ENCODE data around the gene MMP25. TPM values are rescaled to one million over a fixed set of nuclear protein-coding genes. Genes with fewer than 3 reads are reported as not detected.

The MMP25 gene
- 0.12 TPM for polyA plus RNA-seq (2013, experiment 1 of 2; ENCODE audit: insufficient read length)
- 1.2 TPM for polyA plus RNA-seq (2013, experiment 2 of 2; ENCODE audit: insufficient read length)

- no peak for DNase-seq
Observed at GRCh38 chr16:3045758-3046640, at the start of gene MMP25. Gene MMP25 (plus strand): TSS chr16:3046561. CDS start chr16:3046918, 357 bp downstream.

- DNase-seq = no peak
Observed at GRCh38 chr16:2999929-3000328, 46.4 kb upstream of the MMP25 start.

- no peak for DNase-seq
Observed at GRCh38 chr16:3000540-3000939, 45.8 kb upstream of the MMP25 start.

- DNase-seq = no peak
Observed at GRCh38 chr16:3001316-3001715, 45.0 kb upstream of the MMP25 start.

- DNase-seq = peak; percentile 97
Observed at GRCh38 chr16:3003582-3004270, 42.6 kb upstream of the MMP25 start.

GRCh38 chr16:3004319-3004718, 42.0 kb upstream of the MMP25 start:
- DNase-seq = no peak

- DNase-seq = no peak
Observed at GRCh38 chr16:3004781-3005284, 41.5 kb upstream of the MMP25 start.

- DNase-seq = no peak
Observed at GRCh38 chr16:3007059-3007956, 39.1 kb upstream of the MMP25 start.

GRCh38 chr16:3007957-3008689, 38.2 kb upstream of the MMP25 start:
- DNase-seq = no peak

GRCh38 chr16:3008690-3009037, 37.7 kb upstream of the MMP25 start:
- DNase-seq = no peak

GRCh38 chr16:3009568-3010390, 36.6 kb upstream of the MMP25 start:
- DNase-seq = no peak

GRCh38 chr16:3010510-3010909, 35.9 kb upstream of the MMP25 start:
- no peak for DNase-seq

GRCh38 chr16:3012246-3012645, 34.1 kb upstream of the MMP25 start:
- DNase-seq = no peak

- DNase-seq = peak; percentile 31
Observed at GRCh38 chr16:3012828-3013420, 33.4 kb upstream of the MMP25 start, which contains the start of gene CLDN9. Gene CLDN9 (plus strand): TSS chr16:3012923. CDS start chr16:3013363, 440 bp downstream.

- no peak for DNase-seq
Observed at GRCh38 chr16:3013491-3013951, 32.8 kb upstream of the MMP25 start.

GRCh38 chr16:3013998-3014690, 32.2 kb upstream of the MMP25 start:
- no peak for DNase-seq

GRCh38 chr16:3014971-3015370, 31.4 kb upstream of the MMP25 start:
- DNase-seq = no peak

- no peak for DNase-seq
Observed at GRCh38 chr16:3015865-3016521, 30.4 kb upstream of the MMP25 start.

- DNase-seq = no peak
Observed at GRCh38 chr16:3017344-3017743, 29.0 kb upstream of the MMP25 start.

All from fibroblast of skin of back (primary cell).